K562 (cell line): ENCODE results near the gene MRI1. TPM values are rescaled to one million over a fixed set of nuclear protein-coding genes. Genes with fewer than 3 reads are reported as not detected.

Experiments used
- ATAC-seq: fragments of 200-7000 bp; cut with Tn5 transposase; 3 replicates; pipeline ENCODE4 v1.9.1; 2020; ENCODE audit warnings: moderate library complexity
- BruUV-seq: library from RNA; stranded (reverse); fragments of 400-500 nt; replicated peaks from 2 replicates; lab custom pipeline; 2021; lab: Mats Ljungman, UMichigan
- CTCF ChIA-PET: fragments of 300-600 bp; formaldehyde crosslinking; extraction: SDS; loops from one replicate; lab custom pipeline; 2021; ENCODE audit warnings: low intra/inter-chr PET ratio; lab: Yijun Ruan, JAX
- POLR2A ChIA-PET: fragments of 300-600, 350-650 bp; sonication (Branson Sonifier 250); formaldehyde crosslinking; extraction: SDS; loops from one replicate; lab custom pipeline; 2021; ENCODE audit warnings: antibody characterized with exemption, inconsistent platforms; lab: Yijun Ruan, JAX
- DNase-seq, 4 experiments: peaks; one replicate each; pipeline versions ENCODE4 v3.0.0 to v3.0.0-alpha.2; 2011 to 2018; ENCODE audit warnings: low spot score in 3 of 4, mixed read lengths in 3 of 4; ENCODE audit errors: extremely low read depth in 1 of 4
- FAIRE-seq: peaks from 2 replicates; lab custom pipeline; 2011; peaks lifted over from hg19 to GRCh38; lab: Jason Lieb, UNC
- H2AFZ ChIP-seq: 2 replicates; pipeline ENCODE4 v1.6.0; 2011; ENCODE audit warnings: low read depth, low read length, control low read depth, inconsistent platforms
- H3K27ac ChIP-seq: fragments of 200-600 bp; 3 replicates; pipeline ENCODE4 v1.8.0; 2011; ENCODE audit warnings: low read depth, mild to moderate bottlenecking, control low read depth, inconsistent platforms, low read length, moderate library complexity, mixed read lengths; ENCODE audit errors: extremely low read depth
- H3K27me3 ChIP-seq, 2 experiments: fragments of 300-600 bp in 1 of 2; 2 replicates in 1 of 2; 3 replicates in 1 of 2; pipeline versions ENCODE4 v1.6.0 to v1.8.0; 2011; ENCODE audit warnings: inconsistent platforms in 2 of 2, low read length in 2 of 2, mild to moderate bottlenecking in 1 of 2, mixed read lengths in 1 of 2, moderate library complexity in 1 of 2; ENCODE audit not compliant: control insufficient read depth in 2 of 2, insufficient read depth in 2 of 2
- H3K36me3 ChIP-seq: fragments of 300-600 bp; 3 replicates; pipeline ENCODE4 v1.8.0; 2011; ENCODE audit warnings: mild to moderate bottlenecking, low read length, inconsistent platforms; ENCODE audit not compliant: control insufficient read depth, insufficient read depth
- H3K4me1 ChIP-seq, 2 experiments: fragments of 200-600 bp in 1 of 2; replicated peaks in 1 of 2; 2 replicates in 1 of 2; 3 replicates in 1 of 2; pipeline versions ENCODE4 v1.5.1 to v1.8.0; 2011; ENCODE audit warnings: inconsistent platforms in 2 of 2, low read length in 2 of 2, mild to moderate bottlenecking in 1 of 2, mixed read lengths in 1 of 2, moderate library complexity in 1 of 2; ENCODE audit not compliant: control insufficient read depth in 2 of 2, insufficient read depth in 2 of 2
- H3K4me2 ChIP-seq: 2 replicates; pipeline ENCODE4 v1.6.1; 2011; ENCODE audit warnings: low read length, control low read depth, inconsistent platforms, mixed read lengths; ENCODE audit not compliant: insufficient read depth
- H3K4me3 ChIP-seq: fragments of 200-600 bp; sonication (generic), shearing (Covaris generic); 2 replicates; pipeline ENCODE4 v1.5.1; 2016; ENCODE audit warnings: control low read depth, inconsistent platforms
- H3K79me2 ChIP-seq: fragments of 200-600 bp; 3 replicates; pipeline ENCODE4 v1.8.0; 2011; ENCODE audit warnings: low read length, inconsistent platforms; ENCODE audit not compliant: control insufficient read depth, insufficient read depth
- H3K9ac ChIP-seq, 2 experiments: 2 replicates each; pipeline versions ENCODE4 v1.6.0 to v1.6.1; 2011; ENCODE audit warnings: low read depth in 2 of 2, low read length in 2 of 2, control low read depth in 1 of 2, inconsistent platforms in 1 of 2, mild to moderate bottlenecking in 1 of 2, mixed read lengths in 1 of 2; ENCODE audit not compliant: insufficient read depth in 1 of 2
- H3K9me1 ChIP-seq: one replicate; pipeline ENCODE4 v1.6.0; 2011; ENCODE audit warnings: inconsistent platforms, mild to moderate bottlenecking, low read length, moderate library complexity; ENCODE audit not compliant: control insufficient read depth, insufficient read depth
- H3K9me3 ChIP-seq: replicated peaks from 2 replicates; pipeline ENCODE4 v1.5.1; 2011; ENCODE audit warnings: low read depth, low read length, inconsistent platforms; ENCODE audit not compliant: control insufficient read depth, insufficient read depth
- H4K20me1 ChIP-seq: replicated peaks from 2 replicates; pipeline ENCODE4 v1.6.1; 2011; ENCODE audit warnings: low read length, inconsistent platforms, mixed read lengths; ENCODE audit not compliant: control insufficient read depth, insufficient read depth
- BDP1 ChIP-seq: IDR thresholded peaks from 3 replicates; pipeline ENCODE4 v1.6.1; 2011; ENCODE audit not compliant: insufficient read length, insufficient read depth
- CEBPG ChIP-seq, 3 experiments: fragments of 200-800 bp in 1 of 3; sonication (Bioruptor generic) in 1 of 3; sonication (generic) in 1 of 3; formaldehyde crosslinking in 1 of 3; IDR thresholded peaks in 2 of 3; conservative IDR thresholded peaks in 1 of 3; 2 replicates each; pipeline versions ENCODE4 v1.6.1 to v1.8.0; 2016 to 2022; ENCODE audit warnings: missing compliant biosample characterization in 2 of 3, missing genetic modification characterization in 2 of 3, mild to moderate bottlenecking in 1 of 3, missing genetic modification reagents in 1 of 3
- DACH1 ChIP-seq: fragments of 450-650 bp; IDR thresholded peaks from 2 replicates; pipeline ENCODE4 v1.6.1; 2018; ENCODE audit not compliant: partially characterized antibody
- FOS ChIP-seq: IDR thresholded peaks from 3 replicates; pipeline ENCODE4 v1.6.1; 2011; ENCODE audit not compliant: insufficient read length; ENCODE audit errors: extremely low read depth
- HNRNPK ChIP-seq: fragments of 200-400 bp; formaldehyde crosslinking; IDR thresholded peaks from one replicate; pipeline ENCODE4 v1.6.1; 2018; ENCODE audit warnings: mild to moderate bottlenecking, low read depth, low read length; ENCODE audit not compliant: poor library complexity, severe bottlenecking
- POLR2G ChIP-seq: fragments of 200-400 bp; formaldehyde crosslinking; IDR thresholded peaks from 2 replicates; pipeline ENCODE4 v1.6.1; 2017; ENCODE audit warnings: low read depth, mild to moderate bottlenecking, antibody characterized with exemption, low read length, moderate library complexity
- RAD21 ChIP-seq, 2 experiments: fragments of 250-450 bp in 1 of 2; fragments of 450-650 bp in 1 of 2; sonication (Bioruptor Pico) in 1 of 2; formaldehyde crosslinking in 1 of 2; IDR thresholded peaks in 1 of 2; conservative IDR thresholded peaks in 1 of 2; 2 replicates each; pipeline versions ENCODE4 v1.4.0 to v1.8.0; 2020 to 2022; ENCODE audit warnings: mild to moderate bottlenecking in 2 of 2, moderate library complexity in 1 of 2
- RBFOX2 ChIP-seq: fragments of 200-400 bp; formaldehyde crosslinking; IDR thresholded peaks from 2 replicates; pipeline ENCODE4 v1.6.1; 2017; ENCODE audit warnings: low read depth, mild to moderate bottlenecking, low read length, moderate library complexity
- RBM25 ChIP-seq: fragments of 200-400 bp; formaldehyde crosslinking; IDR thresholded peaks from 2 replicates; pipeline ENCODE4 v1.6.1; 2018; ENCODE audit warnings: low read length, low read depth, moderate library complexity; ENCODE audit not compliant: severe bottlenecking
- ZBTB33 ChIP-seq: sonication (generic); formaldehyde crosslinking; IDR thresholded peaks from 2 replicates; pipeline ENCODE4 v1.8.1; 2023; ENCODE audit warnings: mild to moderate bottlenecking, missing genetic modification reagents
- ZKSCAN8 ChIP-seq: fragments of 200-800 bp; sonication (Bioruptor generic); IDR thresholded peaks from 2 replicates; pipeline ENCODE4 v1.6.1; 2016; ENCODE audit warnings: missing genetic modification characterization, missing compliant biosample characterization
- ZNF121 ChIP-seq: sonication (generic); formaldehyde crosslinking; conservative IDR thresholded peaks from 2 replicates; pipeline ENCODE4 v1.8.0; 2022; ENCODE audit warnings: missing genetic modification reagents
- ZNF717 ChIP-seq: fragments of 250-450 bp; sonication (Bioruptor Pico); IDR thresholded peaks from 2 replicates; pipeline ENCODE4 v1.5.0; 2021
- WGBS: fragments of 100-300 bp; shearing (Covaris generic); methylation state at CpG from one replicate; pipeline ENCODE4 v1.1.6; 2016; ENCODE audit warnings: low coverage, mixed read lengths; ENCODE audit not compliant: insufficient coverage; ENCODE audit errors: missing lambda C conversion rate; 5-methylcytosine and 5-hydroxymethylcytosine counted together
- in situ Hi-C: fragments of 300-500 bp; cut with MboI; formaldehyde crosslinking; loops from 4 replicates; pipeline ENCODE4 v1.15.0; 2018; ENCODE audit warnings: inconsistent platforms, mixed read lengths
- intact Hi-C: fragments of 100-400 bp; cut with micrococcal nuclease; formaldehyde crosslinking; loops from 2 replicates; pipeline ENCODE4 v1.14.2; 2022
- polyA plus RNA-seq, 8 experiments: library from polyadenylated mRNA; depleted of rRNA in 4 of 8; stranded (reverse) in 5 of 8; unstranded in 3 of 8; fragments of >200 nt; fragmentation: Nextera tagmentation in 2 of 8; fragmentation: Illumina TruSeq in 1 of 8; extraction: Ambion mirVana in 2 of 8; extraction: Trizol in 1 of 8; gene quantifications; 2 replicates each; pipeline versions ENCODE4 v1.2.1 to v1.2.3, GENCODE V29; 2011 to 2014; ENCODE audit warnings: inconsistent platforms in 1 of 8, missing spikeins in 1 of 8
- total RNA-seq, 7 experiments: library from RNA; depleted of rRNA in 6 of 7; stranded (reverse); fragments of >200 nt in 6 of 7; fragmentation: Illumina TruSeq in 2 of 7; extraction: Trizol in 2 of 7; gene quantifications; 2 replicates each; pipeline versions ENCODE4 v1.2.1 to v1.2.3, GENCODE V29; 2011 to 2021; ENCODE audit warnings: low replicate concordance in 1 of 7

The MRI1 gene
- total and polyA plus RNA-seq, 9 of the 15 experiments (the other 6 are each of a cell fraction or from before 2014, with no cell fraction given): 5.5 to 57.4 (median 28.2) TPM

- Histone ChIP-seq H3K27ac (no peak overlapping the region), H3K27me3 (no peaks in the 10 kb centered on the region), H3K4me1 (peaks cover 7 to 43% of the 10 kb centered on the region in 2 experiments; a peak in 3 of 5 replicates), H4K20me1 (no peaks in the 10 kb centered on the region), H2AFZ (no peak overlapping the region), H3K9ac (no peak overlapping the region), H3K4me2 (no peak overlapping the region), H3K79me2 (peaks cover 26% of the 10 kb centered on the region), H3K9me1 (no peaks in the 10 kb centered on the region), H3K4me3 (no peak overlapping the region), H3K36me3 (peaks cover 64% of the 10 kb centered on the region; the same call in 1 of the 3 replicates), H3K9me3 (no peaks in the 10 kb centered on the region)
- ATAC-seq: no peak
- intact Hi-C loops: no loop called here
- BruUV-seq: no TSS peak
- no peak for FAIRE-seq
- ChIA-PET CTCF (no interaction called here), POLR2A (interaction anchor here (0.9 to 1.3 kb wide), 3 partner anchors 12 to 95 kb away, joined by 3 to 5 read pairs (median 4); a partner anchor contains a TSS)
- WGBS: 96% methylated on average over 7 of the region's 8 CpGs
- no peak for DNase-seq
- TF ChIP-seq ZNF717 (CRISPR knock-in tag) (no peak), RBM25 (peak; percentile 55), ZNF121 (CRISPR knock-in tag) (peak; percentile 99)
- in situ Hi-C loops: no loop called here
These were observed 2.9 kb upstream of the MRI1 start for GRCh38 chr19:13761423-13761822.

GRCh38 chr19:13762635-13763235 is 1.6 kb upstream of the MRI1 start:
- DNase-seq (no peak), ATAC-seq (no peak), FAIRE-seq (no peak)
- no peak overlapping the region for H3K4me2 ChIP-seq
- H3K4me3 ChIP-seq: no peak overlapping the region
- H3K9ac ChIP-seq: peak overlapping the region in 1 of 2 experiments; percentile 14; a peak in 2 of 4 replicates
- no peak overlapping the region for H3K27ac ChIP-seq
- peaks cover 28% of the 10 kb centered on the region for H3K79me2 ChIP-seq
- no peaks in the 10 kb centered on the region for H4K20me1 ChIP-seq
- ChIA-PET POLR2A (interaction anchor here (0.5 to 0.7 kb wide), 2 partner anchors 11 to 116 kb away, joined by 3 read pairs; partner anchors contain the start of gene C19orf53), CTCF (no interaction called here)
- H3K9me1 ChIP-seq: no peaks in the 10 kb centered on the region
- peaks cover 7 to 43% of the 10 kb centered on the region in 2 experiments; a peak in 3 of 5 replicates for H3K4me1 ChIP-seq
- peaks cover 60% of the 10 kb centered on the region; the same call in 1 of the 3 replicates for H3K36me3 ChIP-seq
- no peaks in the 10 kb centered on the region for H3K27me3 ChIP-seq
- H2AFZ ChIP-seq: no peak overlapping the region
- in situ Hi-C loops: no loop called here
- 94% methylated on average over 33 of the region's 42 CpGs for WGBS
- no TSS peak for BruUV-seq
- no peaks in the 10 kb centered on the region for H3K9me3 ChIP-seq
- intact Hi-C loops: no loop called here
- TF ChIP-seq ZKSCAN8 (CRISPR knock-in tag) (no peak), ZBTB33 (peak; percentile 94), FOS (no peak), RAD21 (CRISPR knock-in tag; conservative IDR thresholded peaks at IDR 0.05 in 1 of 2, IDR thresholded peaks at IDR 0.05 in 1 of 2) (no peak), CEBPG (CRISPR knock-in tag; IDR thresholded peaks at IDR 0.05) (no peak), CEBPG (tag; conservative IDR thresholded peaks at IDR 0.05 in 1 of 2, IDR thresholded peaks at IDR 0.05 in 1 of 2) (no peak), BDP1 (no peak), POLR2G (peak; percentile 47), HNRNPK (no peak), DACH1 (no peak), RBFOX2 (peak; percentile 52)
